Esophagus squamous epithelium (tissue), 4 donors: ENCODE data around the gene PHKA2.

Experiments used
- CTCF ChIP-seq, 6 experiments: fragments of 450-650 bp in 4 of 6; fragments of 200-600 bp in 2 of 6; sonication (generic) in 2 of 6; IDR thresholded peaks; one replicate each; pipeline ENCODE4 v1.5.1; 2016 to 2019; ENCODE audit warnings: antibody characterized with exemption in 6 of 6, mild to moderate bottlenecking in 4 of 6, moderate library complexity in 4 of 6
- POLR2A ChIP-seq, 4 donors: fragments of 450-650 bp; IDR thresholded peaks; one replicate each; pipeline ENCODE4 v1.6.1; 2017; ENCODE audit warnings: antibody characterized with exemption in 4 of 4, mild to moderate bottlenecking in 4 of 4, moderate library complexity in 3 of 4

GRCh38 chrX:18864390-18864920, 119.5 kb downstream of the PHKA2 start:
- no peak for TF ChIP-seq CTCF (IDR thresholded peaks at IDR 0.05)
- no peak for TF ChIP-seq POLR2A (IDR thresholded peaks at IDR 0.05)
